SU-DHL-6 (cell line): ENCODE data around the gene VSTM2B.

ENCODE experiments used
- EZH2phosphoT487 ChIP-seq: fragments of 200-600 bp; sonication (generic), shearing (Covaris generic); conservative IDR thresholded peaks from 2 replicates; pipeline ENCODE4 v1.6.1; 2018; ENCODE audit warnings: mild to moderate bottlenecking, antibody characterized with exemption, low read length, moderate library complexity, mixed read lengths
- TF ChIP-seq, protein P1 (sequence below): fragments of 200-600 bp; sonication (generic); IDR thresholded peaks from one replicate; pipeline ENCODE4 v1.5.1; 2017; ENCODE audit warnings: antibody characterized with exemption, mild to moderate bottlenecking, low read length, moderate library complexity; ENCODE audit not compliant: insufficient read depth, poor library complexity, severe bottlenecking

DNA sequence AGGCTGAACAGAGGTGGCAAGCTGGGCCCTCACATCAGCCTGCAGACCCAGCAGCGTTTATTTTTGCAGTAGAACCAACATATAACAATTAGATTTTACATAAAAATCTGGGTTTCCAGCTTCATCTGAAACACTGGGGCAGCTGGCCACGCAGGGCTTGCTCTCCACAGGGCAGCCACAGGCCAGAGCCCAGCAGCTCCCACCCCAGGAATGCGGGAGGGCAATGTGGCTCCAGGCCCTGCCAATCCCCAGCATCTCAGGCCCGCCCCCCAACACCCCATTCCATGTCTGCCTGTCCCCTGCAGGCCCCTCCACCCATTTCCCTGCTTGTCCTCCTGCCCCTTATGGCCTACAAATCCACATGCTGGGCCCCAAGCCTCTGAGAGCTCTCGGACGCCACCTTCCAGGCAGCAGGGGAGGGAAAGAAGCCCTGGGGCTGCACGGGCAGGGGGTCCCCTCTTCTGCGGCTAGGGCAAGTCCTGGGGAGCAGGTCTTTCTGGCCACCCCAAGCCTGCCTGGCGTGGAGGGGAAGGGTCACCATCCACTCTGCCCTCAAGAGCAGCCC lies 15.0 kb upstream of the VSTM2B start:
- TF ChIP-seq, protein P1, sequence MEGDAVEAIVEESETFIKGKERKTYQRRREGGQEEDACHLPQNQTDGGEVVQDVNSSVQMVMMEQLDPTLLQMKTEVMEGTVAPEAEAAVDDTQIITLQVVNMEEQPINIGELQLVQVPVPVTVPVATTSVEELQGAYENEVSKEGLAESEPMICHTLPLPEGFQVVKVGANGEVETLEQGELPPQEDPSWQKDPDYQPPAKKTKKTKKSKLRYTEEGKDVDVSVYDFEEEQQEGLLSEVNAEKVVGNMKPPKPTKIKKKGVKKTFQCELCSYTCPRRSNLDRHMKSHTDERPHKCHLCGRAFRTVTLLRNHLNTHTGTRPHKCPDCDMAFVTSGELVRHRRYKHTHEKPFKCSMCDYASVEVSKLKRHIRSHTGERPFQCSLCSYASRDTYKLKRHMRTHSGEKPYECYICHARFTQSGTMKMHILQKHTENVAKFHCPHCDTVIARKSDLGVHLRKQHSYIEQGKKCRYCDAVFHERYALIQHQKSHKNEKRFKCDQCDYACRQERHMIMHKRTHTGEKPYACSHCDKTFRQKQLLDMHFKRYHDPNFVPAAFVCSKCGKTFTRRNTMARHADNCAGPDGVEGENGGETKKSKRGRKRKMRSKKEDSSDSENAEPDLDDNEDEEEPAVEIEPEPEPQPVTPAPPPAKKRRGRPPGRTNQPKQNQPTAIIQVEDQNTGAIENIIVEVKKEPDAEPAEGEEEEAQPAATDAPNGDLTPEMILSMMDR = no peak
- no peak for TF ChIP-seq EZH2phosphoT487
